ENCODE measurements around the gene SIGLEC5.

SIGLEC5 gene

DNA sequence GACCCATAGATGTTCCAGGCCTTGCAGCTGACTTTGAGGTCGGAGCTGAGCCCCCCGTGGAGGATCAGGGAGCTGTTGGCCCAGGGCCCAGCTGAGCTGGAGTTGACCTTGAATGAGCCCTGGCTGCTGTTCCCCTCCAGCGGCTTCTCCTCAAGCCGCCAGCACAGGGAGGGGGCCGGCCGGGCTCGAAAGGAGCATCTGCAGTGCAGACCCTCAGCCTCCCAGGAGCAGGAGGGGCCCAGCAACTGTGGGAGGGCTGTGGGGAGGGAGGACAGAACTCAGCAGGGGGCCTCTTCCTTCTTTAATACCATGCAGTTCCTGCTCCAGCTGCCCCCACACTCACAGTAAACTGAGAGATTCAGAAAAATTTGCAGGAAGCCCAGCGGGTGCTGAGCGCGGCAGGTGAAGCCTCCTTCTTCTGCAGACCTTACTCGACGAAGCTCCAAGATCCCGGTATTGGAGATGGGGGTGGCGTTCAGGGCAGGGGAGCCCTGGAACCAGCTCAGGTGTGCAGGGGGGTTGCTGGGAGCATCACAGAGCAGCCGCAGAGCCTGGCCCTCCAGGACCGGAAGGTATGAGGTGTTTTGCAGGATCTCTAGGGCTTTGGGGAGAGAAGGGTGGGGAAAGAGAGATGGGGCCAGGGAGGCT lies 2.6 kb downstream of the SIGLEC5 start:
- DNase-seq (ENCODE audit: low spot score), result no peak

DNA sequence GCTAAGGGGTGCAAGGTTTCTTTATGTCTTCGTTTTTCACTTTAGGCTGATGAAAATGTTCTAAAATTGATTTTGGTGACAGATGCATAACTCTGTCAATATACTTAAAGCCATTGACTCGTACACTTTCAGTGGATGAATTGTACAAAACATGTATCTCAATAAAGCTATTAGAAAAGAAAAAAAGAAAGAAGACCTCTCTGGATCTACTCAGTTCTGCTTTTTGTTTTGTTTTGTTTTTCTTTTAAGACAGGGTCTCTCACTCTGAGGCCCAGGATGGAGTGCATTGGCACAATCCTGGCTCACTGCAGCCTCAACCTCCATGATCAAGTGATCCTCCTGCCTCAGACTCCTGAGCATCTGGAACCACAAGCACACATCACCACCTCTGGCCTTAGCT lies 3.5 kb downstream of the SIGLEC5 start:
- DNase-seq (ENCODE audit: low spot score), result no peak

DNA sequence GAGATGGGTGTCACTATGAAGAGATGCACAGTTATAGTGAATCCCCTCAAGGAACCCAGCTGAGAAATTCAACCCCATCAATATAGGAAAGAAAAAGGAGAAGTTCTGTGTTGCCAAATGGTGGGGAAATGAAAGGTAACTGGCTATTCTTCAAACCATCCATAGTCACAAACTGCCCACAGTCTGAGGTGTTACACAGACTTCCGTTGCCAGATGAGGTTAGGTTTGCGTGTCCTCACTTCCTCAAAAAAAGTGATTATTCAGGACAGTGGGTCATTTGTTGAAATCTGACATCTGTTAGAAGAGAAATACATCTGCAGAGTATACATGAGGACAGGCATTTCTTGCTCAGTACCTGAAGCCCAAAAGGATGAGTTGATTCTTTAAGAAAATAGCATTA lies 9.0 kb downstream of the SIGLEC5 start:
- no peak for DNase-seq (ENCODE audit: low spot score)

DNA sequence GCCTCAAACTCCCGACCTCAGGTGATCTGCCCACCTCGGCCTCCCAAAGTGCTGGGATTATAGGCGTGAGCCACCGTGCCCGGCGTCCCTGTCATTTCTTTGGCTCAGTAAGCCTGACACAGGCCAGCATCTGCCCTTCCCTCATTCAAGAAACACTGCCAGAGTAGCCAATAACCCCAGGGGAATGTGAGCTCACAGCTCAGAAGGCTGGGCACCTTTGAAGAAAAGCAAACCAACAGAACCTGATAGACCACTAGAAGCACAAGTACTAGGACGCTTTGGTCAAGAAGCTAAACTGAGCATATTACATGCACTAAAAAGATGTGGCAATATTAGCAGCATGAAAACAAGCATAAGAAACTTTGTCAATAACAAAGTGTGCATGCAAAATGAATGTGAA lies 14.2 kb downstream of the SIGLEC5 start:
- DNase-seq (ENCODE audit: low spot score), result no peak

DNA sequence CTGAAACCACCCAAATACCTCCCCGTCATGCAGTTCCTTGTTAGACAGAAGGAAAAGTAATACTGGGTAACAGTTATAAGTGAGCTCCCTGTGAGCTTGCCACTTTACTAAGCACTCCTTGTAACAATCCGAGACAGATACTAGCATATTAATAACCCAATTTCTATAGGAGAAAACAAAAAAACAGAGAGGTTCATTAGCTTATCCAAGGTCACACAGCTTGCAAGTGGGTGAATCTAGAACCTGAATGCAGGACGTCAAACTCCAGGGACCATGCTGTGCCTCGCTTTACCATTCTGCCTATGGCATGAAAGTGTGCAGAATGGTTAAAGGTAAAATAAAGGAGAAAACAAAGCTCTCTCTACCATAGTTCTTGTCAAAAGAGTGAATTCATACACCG lies 15.4 kb downstream of the SIGLEC5 start:
- DNase-seq (ENCODE audit: low spot score), result no peak

DNA sequence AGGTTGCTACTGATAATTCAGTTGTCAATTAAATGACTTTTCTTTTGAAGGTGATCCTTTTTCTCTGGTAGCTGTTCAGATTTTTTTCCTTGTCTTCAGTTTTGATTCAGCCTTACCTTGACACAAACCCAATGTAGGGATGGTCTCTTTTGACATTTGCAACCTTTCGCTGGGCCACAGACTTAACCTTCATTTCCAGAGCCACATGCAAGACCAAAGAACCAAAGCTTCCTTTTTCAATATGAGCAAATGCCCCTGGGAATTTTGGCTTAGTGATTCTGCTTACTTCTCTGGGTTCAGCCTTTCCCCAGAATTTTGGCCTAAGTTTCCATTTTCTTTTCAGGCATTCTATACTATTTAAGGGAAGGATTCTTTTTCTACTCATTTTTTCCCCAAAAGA lies 19.6 kb downstream of the SIGLEC5 start:
- no peak for DNase-seq (ENCODE audit: low spot score)

DNA sequence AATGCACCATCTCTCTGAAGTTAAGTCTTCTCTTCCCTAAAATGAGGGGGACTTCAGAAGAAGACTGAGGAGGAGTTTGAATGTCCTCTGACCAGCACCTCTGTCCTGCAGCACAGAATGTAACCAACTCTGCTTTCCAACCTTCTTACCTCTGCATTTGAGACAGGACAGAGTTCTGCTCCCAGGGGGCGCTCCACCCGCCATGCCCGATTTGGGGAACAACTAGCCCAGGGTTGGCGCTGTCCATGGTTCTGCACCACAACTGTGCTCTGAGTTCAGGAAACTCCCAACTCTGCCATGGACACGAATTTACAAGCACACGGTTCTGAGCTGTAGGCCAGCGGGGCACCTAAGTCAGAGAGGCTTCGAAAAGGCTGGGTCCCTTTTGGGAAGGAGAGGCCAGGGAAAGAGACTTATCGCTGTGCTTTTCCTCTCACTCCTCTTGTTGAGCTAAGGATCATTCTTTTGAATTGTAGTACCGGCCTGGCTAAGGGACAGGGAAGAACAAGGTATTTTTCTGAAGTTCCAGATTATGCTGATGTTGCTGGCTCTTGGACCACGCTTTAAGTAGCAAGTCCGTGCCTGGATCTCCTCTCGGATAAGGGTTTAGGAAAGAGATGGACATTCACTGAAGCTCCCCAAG lies 22.2 kb downstream of the SIGLEC5 start:
- DNase-seq (ENCODE audit: low spot score), result peak; percentile 85

DNA sequence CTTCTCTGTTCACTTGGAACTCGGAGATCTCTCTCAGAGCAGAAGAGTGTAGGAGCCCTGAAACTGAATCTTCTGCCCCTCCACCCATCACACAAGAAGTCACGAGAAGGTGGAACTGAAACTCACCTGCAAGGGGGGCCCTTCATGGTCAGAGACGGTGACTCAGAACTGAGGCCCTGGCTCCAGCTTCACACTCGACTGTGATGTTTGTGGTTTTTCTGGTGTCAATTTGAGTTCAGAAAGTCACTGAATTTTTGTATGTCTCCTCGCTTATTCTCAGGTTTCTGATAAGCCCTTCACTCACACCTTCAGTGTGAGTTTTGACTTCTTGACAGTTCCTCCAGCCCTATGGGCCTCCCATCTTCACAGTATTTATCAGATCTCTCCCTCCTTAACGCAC lies 23.1 kb downstream of the SIGLEC5 start:
- DNase-seq (ENCODE audit: low spot score), result no peak

DNA sequence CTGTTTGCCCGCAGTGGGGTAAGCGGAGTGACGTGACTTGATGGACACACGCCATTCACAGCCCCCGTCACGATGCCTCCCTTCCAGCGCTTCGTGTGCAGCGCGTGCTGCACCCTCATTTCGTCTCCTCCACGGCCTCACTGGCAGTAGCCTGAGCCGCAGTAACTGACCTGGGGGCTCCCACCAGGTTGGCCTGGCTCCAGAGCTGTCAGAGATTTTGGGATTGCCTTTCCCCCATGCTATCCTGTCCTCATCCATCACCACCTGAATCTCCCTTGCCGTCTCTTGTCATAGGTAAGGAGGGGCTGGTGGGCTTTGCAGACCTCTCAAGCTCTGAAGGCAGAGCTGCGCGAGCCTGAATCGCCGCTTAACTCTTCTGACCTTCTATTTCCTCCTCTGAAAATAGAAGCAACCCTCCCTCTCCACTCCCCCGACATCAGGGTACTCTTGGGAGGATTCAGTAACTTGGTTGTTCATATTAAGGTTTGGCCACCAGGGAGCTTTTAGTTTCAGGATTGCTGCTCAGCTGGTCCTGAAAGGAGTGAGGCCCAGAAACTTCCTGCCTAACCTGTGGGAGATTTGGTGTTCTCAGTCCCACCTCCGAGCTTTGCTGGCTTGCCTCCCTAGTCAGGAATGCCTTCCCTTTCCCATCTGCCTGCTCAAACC lies 27.9 kb downstream of the SIGLEC5 start:
- no peak for DNase-seq (ENCODE audit: low spot score)

DNA sequence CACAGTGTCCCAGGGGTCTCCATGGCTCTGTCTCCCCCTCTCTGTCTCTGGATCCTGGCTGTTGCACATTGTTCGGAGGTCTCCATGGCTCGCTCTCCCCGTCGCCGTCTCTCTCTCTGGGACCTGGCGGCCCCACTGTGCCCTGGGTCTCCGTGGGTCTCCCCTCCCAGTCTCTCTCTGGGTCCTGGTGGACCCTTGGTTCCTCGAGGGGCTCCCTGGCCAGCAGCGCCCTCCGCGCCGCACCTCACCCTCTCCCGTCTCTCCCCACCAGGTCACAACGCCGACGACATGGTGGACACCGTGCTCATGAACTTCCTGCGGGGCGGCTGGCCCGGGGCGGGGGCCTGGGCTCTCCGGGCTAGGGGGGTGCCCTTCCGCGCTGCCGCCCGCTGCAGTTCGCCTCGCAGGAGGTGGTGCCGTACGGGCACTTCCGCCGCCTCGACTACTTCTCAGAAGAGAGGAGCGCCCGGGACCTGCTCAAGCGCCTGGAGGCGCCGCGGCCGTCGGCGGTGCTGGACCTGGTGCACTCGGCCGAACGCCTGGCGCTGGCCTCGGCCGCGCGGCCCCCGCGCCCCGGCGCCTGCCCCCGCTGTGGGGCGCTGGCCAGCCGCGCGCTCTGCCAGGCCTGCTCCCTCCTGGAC lies 29.1 kb downstream of the SIGLEC5 start:
- DNase-seq (ENCODE audit: low spot score), result no peak

DNA sequence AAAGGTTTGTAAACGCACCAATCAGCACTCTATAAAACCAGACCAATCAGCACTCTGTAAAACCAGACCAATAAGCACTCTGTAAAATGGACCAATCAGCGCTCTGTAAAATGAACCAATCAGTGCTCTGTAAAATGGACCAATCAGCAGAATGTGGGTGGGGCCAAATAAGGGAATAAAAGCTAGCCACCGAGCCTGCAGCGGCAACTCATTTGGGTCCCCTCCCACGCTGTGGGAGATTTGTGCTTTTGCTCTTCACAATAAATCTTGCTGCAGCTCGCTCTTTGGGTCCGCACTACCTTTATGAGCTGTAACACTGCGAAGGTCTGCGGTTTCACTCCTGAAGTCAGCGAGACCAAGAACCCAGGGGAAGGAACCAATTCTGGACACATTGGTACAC lies 31.1 kb downstream of the SIGLEC5 start:
- no peak for DNase-seq (ENCODE audit: low spot score)

DNA sequence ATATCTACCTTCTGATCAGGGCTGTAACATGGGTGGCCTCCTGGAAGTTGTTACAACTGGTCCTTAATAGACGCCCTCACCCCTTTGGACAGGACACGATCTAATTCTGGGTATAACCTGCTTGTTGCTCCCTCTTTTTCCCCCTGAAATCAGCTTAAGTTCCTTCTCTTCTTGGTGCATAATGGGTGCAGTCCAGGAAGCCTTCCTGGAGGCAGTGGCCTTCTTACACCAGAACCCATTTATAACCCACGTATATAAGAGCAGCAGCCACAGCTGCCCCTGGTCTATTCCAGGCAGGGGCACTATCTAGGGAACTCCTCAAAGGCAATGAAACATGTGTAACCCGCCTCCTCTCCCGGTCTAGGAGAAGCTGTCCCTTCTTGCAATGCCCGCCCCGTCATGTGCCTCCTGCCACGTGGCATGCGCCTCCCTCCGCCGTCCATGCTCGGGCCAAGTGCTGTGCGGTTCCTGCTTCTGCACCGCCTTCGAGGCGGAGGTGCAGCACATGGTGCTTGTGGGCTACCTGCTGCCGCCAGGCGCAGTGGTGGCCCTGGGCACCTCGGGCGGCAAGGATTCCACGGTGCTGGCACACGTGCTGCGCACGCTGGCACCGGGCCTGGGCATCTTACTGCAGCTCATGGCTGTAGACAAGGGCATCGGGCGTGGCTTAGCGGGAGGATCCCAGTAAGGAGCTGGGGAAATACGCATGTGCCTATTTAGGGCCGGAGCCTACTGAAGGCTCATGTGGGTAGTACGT lies 31.9 kb downstream of the SIGLEC5 start:
- no peak for DNase-seq (ENCODE audit: low spot score)

DNA sequence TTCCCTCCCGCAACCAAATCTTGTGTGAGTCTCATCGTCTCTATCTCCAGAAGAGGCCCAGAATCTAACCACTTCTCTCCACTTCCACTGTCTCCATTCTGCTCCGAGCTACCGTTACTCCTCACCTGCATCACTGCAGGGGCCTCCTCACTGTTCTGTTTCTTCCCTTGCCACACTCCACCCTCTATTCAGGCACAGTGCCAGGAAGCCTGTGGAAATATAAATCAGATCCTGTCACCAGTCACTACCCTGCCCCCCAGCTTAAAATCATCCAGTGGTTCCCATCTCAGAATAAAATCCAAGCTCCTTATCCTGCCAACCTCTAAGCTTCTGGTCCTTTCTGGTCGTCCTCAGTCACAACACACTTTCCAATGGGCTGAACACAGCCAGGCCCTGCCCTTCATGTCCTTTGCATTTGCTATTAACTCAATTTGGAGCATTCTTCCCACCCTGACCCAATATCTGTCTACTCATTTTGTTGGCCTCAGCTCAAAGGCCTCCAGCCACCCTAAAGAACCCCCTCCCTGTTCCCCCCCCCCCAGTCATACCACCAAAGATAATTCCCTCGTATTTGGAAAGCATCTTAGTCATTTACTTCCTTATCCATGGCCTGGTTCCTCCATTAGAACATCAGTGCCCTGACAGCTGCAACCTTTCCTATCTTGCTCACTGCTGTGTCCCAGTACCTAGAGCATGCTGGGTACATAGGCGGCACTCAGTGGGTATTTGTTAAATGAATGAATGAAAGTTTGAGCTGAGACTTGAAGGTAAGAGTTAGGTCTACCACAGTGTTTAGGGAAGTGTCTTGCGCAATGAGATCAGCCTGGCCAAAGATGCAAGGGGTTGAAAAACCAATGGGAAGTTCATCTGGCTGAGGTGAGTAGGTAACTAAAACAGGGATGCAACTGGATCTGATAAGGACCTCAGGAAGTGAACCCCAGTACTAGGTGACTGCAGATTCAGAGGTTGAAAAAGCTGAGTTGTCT lies 34.7 kb downstream of the SIGLEC5 start:
- DNase-seq (ENCODE audit: low spot score), result no peak

DNA sequence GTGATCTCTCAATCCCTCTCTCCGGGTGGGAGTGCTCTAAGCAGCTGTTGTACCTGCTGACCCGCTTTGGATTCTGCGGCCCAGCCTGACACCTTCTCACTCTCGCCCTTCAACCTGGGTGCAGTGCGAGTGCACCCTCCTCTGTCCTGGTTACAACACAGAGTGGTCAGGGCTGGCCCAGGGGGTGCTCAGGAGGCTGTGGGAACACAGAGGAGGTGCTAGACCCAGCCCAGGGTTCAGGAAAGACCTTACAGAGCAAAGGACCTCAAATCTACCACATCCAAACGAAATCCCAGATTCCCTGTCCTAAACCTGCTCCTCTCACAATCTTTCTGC lies 35.5 kb downstream of the SIGLEC5 start:
- DNase-seq (ENCODE audit: low spot score), result no peak

DNA sequence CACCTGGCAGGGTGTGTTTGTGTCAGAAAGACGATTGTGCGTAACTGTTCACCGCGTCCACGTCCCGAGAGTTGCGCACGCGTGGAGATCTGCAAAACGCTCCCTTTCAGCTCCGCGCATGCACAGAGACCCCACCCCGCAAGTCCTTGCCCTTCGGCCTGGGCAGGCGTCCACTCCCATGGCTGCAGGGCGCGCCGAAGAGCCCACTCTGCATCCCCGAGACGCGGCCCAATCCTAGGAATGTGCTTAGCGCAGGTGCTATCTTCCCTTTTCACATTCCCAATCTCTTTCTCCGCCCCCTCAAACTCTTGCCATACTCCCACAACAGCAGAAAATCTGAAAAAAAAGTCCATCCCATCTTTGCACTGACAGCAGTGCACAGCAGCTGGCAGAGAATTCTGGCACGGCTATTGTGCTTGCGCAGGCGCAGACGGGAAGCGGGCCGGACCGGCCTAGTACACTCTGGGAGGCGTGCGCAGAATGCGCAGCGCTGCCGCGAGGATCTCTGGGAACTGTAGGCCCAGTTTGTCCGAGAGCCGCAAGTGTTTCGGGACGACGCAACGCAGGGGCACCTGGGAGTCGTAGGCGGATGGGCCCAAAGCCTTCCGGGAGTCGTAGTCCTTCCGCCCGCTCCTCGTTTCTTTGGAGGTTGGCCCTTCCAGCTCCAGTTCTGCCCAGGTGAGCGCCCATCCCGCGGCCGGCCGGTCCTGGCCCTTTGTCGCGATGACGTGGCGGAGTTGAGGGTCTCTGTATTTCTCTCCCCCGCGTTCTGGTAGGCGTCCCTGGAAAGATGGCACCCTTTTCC lies 36.0 kb downstream of the SIGLEC5 start:
- DNase-seq (ENCODE audit: low spot score), result peak; percentile 91

DNA sequence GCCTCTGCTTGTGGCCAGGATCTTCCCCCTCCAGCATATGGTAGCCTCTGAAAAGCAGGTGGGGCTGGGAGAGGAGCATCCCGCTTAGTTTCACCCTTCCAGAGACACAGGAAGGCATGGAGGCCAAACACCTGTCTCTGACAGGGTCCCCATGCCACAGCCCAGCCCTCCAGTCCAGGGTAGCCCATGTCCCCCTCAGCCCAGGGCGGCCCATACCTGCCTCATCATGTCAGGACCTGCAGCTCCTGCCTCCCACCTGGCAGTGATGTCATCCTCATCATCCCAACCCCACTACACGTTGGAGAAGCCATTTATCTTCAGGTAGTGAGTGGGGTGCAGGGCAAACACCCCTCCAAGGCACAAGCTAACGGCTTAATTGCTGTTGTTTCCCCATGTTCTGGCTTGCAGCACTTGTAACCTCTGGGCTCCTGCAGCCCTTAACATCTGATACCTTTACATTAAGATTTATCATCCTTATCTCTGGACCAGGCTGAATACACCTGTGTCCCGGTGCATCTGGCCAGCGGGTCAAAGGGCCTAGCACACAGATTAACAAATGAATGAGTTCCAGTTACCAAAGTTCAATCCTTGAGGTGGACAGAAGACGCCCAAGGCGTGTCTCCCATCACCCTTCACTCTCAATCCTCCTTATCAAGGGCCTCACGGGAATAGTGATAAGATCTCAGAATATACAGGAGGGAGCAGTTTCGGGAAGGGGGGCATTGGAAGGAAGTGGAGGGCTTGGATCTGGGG lies 36.9 kb downstream of the SIGLEC5 start:
- DNase-seq (ENCODE audit: low spot score), result no peak

DNA sequence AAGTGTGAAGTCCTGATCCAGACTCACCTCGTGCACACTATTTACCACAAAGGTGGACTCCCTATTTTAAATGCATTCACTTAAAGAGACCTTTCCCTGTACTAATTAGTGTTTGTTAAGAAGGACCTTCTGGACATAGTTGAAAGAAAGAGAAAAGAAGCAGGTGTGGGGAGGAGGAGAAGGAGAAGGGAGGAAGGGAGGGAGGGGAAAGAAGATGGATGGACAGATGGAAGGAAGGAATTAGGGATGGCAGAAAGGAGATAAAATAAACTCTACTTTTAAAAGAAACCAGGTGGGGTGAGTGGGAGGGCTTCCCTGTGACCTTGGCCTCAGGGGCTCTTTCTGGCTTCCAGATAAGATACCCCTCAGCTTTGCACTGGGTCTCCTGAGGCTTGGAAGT lies 37.7 kb downstream of the SIGLEC5 start:
- DNase-seq (ENCODE audit: low spot score), result no peak

DNA sequence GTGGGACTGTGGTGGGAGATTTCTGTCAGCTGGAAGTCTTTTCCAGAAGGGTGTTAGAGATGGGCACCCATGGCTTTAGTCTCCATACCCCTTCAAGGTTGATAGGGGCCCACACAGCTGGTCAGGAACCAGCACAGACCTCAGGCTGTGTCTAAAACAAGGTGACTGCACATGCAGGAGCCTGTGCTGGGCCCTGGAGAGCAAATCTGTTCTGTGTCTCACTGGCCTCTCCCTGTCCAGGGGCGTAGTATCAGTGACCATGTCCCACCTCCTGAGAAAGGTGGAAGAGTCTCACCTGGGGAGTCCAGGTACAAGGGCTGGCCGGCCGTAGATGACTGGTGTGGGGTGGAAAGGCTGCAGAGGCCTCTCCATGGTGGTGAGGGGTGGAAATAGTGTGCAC lies 39.8 kb downstream of the SIGLEC5 start:
- DNase-seq (ENCODE audit: low spot score), result no peak

DNA sequence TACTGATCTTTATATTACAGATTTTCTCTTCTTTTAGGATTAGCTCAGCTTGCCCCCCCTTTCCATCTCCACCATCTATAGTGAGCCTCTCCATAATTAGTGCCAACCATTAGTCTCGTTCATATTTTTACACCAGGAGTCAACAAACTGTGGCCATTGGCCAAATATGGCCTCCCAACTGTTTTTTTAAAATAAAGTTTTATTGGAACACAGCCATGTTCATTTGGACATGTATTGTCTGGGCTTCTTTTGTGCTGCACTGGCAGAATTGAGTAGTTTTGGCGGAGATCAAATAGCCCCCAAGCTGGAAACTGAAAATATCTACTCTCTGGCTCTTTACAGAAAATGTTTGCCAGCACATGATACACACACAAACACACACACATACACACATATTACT lies 40.7 kb downstream of the SIGLEC5 start:
- DNase-seq (ENCODE audit: low spot score), result no peak
